Endothelial cell of umbilical vein (primary cell): ENCODE measurements around the gene KATNB1.

Experiments
- POLR2A ChIP-seq: IDR thresholded peaks from 2 replicates; pipeline ENCODE4 v1.6.1; 2012; ENCODE audit warnings: low read depth, mild to moderate bottlenecking, control low read depth, low read length
- POLR2AphosphoS5 ChIP-seq: IDR thresholded peaks from 2 replicates; pipeline ENCODE4 v1.6.1; 2012; ENCODE audit warnings: low read depth, mild to moderate bottlenecking, control low read depth, low read length, moderate library complexity; ENCODE audit not compliant: insufficient read depth

DNA sequence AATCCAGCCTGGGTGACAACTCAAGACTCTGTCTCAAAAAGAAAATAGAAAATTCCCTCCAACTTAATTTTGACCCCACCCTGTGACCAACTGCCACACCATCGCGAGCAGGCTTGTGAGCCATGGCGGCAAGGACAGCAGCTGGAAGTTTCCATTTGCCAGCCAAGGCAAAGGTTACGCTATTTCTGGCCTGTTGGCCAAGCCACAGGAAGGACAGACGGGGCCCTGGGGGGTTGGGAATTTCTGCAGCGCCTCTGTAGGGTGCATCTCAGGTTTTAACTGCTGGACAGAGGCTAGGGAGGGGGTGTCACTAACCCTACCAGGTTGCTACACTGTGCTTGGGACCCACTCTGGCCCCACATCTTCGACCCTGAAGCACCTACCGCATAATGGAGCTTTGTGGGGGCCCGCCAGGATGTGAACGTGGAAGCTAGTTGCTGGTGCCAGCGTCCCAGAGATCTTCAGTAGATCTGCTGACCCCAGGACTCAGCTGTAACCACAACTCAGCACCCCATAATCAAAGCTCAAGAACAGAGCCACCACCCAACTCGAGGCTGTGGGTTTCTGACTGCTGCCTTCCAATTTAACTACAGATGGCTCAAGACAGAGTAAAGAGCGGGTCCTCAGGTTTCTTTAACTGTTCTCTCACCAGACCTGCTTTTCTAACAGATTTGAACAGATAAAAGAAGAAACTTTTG, 55.8 kb downstream of the KATNB1 start:
- TF ChIP-seq POLR2AphosphoS5 = no peak
- TF ChIP-seq POLR2A = no peak
